Calu3 (cell line): Measurements from ENCODE around the gene SIM2. TPM values are rescaled to one million over a fixed set of nuclear protein-coding genes. Genes with fewer than 3 reads are reported as not detected.

ENCODE experiments used
- BruUV-seq: library from RNA; stranded (reverse); fragments of 400-500 nt; replicated peaks from 2 replicates; lab custom pipeline; 2021; lab: Mats Ljungman, UMichigan
- CTCF ChIA-PET: fragments of 300-600 bp; sonication (Branson Sonifier 250); formaldehyde crosslinking; loops from one replicate; lab custom pipeline; 2022; ENCODE audit warnings: antibody characterized with exemption; lab: Charles Lee
- DNase-seq: peaks from one replicate; pipeline ENCODE4 v3.0.0; 2022
- H3K27ac Mint-ChIP-seq: one replicate; pipeline ENCODE4 v1.8.0; 2022; ENCODE audit warnings: mixed read lengths; ENCODE audit not compliant: unreplicated experiment
- H3K27me3 Mint-ChIP-seq: one replicate; pipeline ENCODE4 v1.8.0; 2022; ENCODE audit warnings: mixed read lengths; ENCODE audit not compliant: unreplicated experiment
- H3K36me3 Mint-ChIP-seq: one replicate; pipeline ENCODE4 v1.8.0; 2022; ENCODE audit warnings: mild to moderate bottlenecking, moderate library complexity, mixed read lengths; ENCODE audit not compliant: insufficient read depth, unreplicated experiment
- H3K4me1 Mint-ChIP-seq: one replicate; pipeline ENCODE4 v1.8.0; 2022; ENCODE audit warnings: mild to moderate bottlenecking, low read depth, mixed read lengths; ENCODE audit not compliant: unreplicated experiment
- H3K4me3 Mint-ChIP-seq: one replicate; pipeline ENCODE4 v1.8.0; 2022; ENCODE audit warnings: mild to moderate bottlenecking, low read depth, moderate library complexity, mixed read lengths; ENCODE audit not compliant: unreplicated experiment
- H3K9me3 Mint-ChIP-seq: one replicate; pipeline ENCODE4 v1.8.0; 2022; ENCODE audit warnings: low read depth, mixed read lengths; ENCODE audit not compliant: unreplicated experiment
- intact Hi-C: fragments of 100-400 bp; cut with micrococcal nuclease; formaldehyde crosslinking; loops from one replicate; pipeline ENCODE4 v1.10.0; 2022; ENCODE audit not compliant: unreplicated experiment
- total RNA-seq: library from RNA; stranded (reverse); gene quantifications from 2 replicates; pipeline ENCODE4 v1.2.3, GENCODE V29; 2022
- TF ChIP-seq, protein P1 (sequence below): fragments of 200-600 bp; IDR thresholded peaks from one replicate; pipeline ENCODE4 v1.8.0; 2022; ENCODE audit warnings: antibody characterized with exemption; ENCODE audit not compliant: unreplicated experiment

SIM2 gene
- total RNA-seq, 1 experiment from 2014 or later, result 15.4 TPM

DNA sequence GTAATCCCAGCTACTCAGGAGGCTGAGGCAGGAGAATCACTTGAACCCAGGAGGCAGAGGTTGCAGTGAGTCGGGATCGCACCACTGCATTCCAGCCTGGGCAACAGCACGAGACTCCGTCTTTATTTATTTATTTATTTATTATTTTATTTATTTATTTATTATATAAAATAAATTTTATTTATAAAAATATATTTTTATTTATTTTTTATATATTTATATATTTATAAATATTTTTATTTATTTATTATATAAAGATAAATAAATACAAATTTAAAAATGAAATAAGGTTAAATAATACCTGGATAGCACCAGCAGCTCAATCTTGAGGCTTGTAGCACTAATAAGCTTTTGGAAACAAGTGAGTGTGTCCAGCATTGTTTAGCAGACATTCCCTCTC is 40.9 kb upstream of the SIM2 start:
- Mint-ChIP-seq H3K27me3 (no peaks in the 10 kb centered on the region), H3K4me3 (no peak overlapping the region), H3K4me1 (peaks cover 19% of the 10 kb centered on the region), H3K36me3 (peaks cover 6% of the 10 kb centered on the region), H3K9me3 (no peaks in the 10 kb centered on the region), H3K27ac (no peak overlapping the region)
- intact Hi-C loops, result no loop called here
- no peak for DNase-seq
- BruUV-seq, result no TSS peak
- CTCF ChIA-PET, result no interaction called here
- TF ChIP-seq, protein P1, sequence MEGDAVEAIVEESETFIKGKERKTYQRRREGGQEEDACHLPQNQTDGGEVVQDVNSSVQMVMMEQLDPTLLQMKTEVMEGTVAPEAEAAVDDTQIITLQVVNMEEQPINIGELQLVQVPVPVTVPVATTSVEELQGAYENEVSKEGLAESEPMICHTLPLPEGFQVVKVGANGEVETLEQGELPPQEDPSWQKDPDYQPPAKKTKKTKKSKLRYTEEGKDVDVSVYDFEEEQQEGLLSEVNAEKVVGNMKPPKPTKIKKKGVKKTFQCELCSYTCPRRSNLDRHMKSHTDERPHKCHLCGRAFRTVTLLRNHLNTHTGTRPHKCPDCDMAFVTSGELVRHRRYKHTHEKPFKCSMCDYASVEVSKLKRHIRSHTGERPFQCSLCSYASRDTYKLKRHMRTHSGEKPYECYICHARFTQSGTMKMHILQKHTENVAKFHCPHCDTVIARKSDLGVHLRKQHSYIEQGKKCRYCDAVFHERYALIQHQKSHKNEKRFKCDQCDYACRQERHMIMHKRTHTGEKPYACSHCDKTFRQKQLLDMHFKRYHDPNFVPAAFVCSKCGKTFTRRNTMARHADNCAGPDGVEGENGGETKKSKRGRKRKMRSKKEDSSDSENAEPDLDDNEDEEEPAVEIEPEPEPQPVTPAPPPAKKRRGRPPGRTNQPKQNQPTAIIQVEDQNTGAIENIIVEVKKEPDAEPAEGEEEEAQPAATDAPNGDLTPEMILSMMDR, result no peak

DNA sequence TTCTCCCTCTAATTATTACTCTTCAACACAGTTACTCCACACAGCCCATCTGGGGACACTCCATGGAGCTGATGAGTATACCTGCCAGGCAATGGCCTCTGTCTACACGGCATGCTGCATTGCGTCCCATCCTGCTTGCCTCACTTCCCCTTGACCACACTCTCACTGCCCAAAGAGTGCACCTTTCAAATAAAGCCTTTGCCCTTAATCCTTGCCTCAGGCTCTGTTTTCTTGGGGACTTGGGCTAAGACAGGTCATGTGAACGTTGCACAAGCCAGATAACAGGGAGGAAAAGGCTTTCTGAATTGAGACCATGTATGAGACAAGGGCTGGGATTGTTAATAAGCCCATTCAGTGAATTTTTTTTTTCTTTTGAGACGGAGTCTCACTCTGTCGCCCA is 40.0 kb upstream of the SIM2 start:
- no TSS peak for BruUV-seq
- Mint-ChIP-seq H3K27ac (no peak overlapping the region), H3K4me1 (peaks cover 17% of the 10 kb centered on the region), H3K9me3 (no peaks in the 10 kb centered on the region), H3K4me3 (no peak overlapping the region), H3K27me3 (no peaks in the 10 kb centered on the region), H3K36me3 (peaks cover 6% of the 10 kb centered on the region)
- CTCF ChIA-PET, result no interaction called here
- DNase-seq, result no peak
- TF ChIP-seq, protein P1, result no peak
- intact Hi-C loops, result no loop called here

DNA sequence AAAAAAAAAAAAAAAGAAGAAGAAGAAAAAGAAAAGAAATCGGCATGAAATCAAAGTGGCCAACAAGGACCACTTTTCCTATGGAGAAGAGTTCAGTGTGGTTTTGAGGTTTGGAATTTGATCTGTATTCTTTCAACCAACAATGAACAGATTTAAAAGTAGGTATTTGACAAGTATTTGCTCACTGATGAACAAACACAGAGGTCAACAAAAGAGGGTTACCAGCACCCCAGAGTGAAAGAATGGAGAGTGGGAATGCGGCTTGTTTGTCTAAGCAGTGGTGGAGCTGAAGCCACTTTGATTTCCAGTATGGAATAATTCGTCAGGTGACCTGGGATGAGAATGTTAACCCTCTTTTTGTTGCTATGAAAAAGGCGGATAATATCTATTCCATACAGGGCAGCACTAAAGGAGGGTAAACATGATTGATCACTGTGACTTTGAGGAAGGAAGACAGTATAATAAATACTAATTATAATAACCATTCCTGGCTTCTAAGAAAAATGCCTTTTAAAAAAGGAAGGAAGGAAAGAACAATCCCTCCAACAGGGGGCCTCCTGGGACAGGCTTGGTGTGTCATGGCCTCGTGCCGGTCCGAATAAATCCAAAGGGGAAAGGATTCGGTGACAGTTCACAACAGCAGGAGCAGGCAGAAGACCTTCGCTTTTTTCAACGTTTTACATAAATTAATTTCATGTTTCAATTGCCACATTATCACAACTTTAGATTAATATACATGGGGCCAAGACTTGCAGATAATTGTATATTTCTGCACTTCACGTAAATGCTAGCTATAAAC is 37.2 kb upstream of the SIM2 start:
- Mint-ChIP-seq H3K4me3 (no peak overlapping the region), H3K9me3 (no peaks in the 10 kb centered on the region), H3K36me3 (no peaks in the 10 kb centered on the region), H3K27me3 (no peaks in the 10 kb centered on the region), H3K4me1 (peaks cover 8% of the 10 kb centered on the region), H3K27ac (no peak overlapping the region)
- intact Hi-C loops, result no loop called here
- CTCF ChIA-PET, result interaction anchor here (0.9 kb wide), 1 partner anchor 57 kb away, joined by 3 read pairs; no protein-coding TSS in a partner anchor
- DNase-seq, result peak; percentile 30
- BruUV-seq, result no TSS peak
- TF ChIP-seq, protein P1, result peak; percentile 15

- Mint-ChIP-seq H3K36me3 (no peaks in the 10 kb centered on the region), H3K4me1 (peaks cover 8% of the 10 kb centered on the region), H3K9me3 (no peaks in the 10 kb centered on the region), H3K4me3 (no peak overlapping the region), H3K27ac (no peak overlapping the region), H3K27me3 (no peaks in the 10 kb centered on the region)
- CTCF ChIA-PET, result interaction anchor here (0.8 kb wide), 1 partner anchor 32 kb away, joined by 3 read pairs; no protein-coding TSS in a partner anchor
- TF ChIP-seq, protein P1, result no peak
- BruUV-seq, result no TSS peak
- intact Hi-C loops, result no loop called here
- DNase-seq, result no peak
These were observed 35.7 kb upstream of the SIM2 start for GRCh38 chr21:36663033-36663855.
